BE2C (cell line): ENCODE results near the gene MS4A12.

Experiments used
- DNase-seq: peaks from one replicate; pipeline ENCODE4 v3.0.0-alpha.2; 2020
- H3K27me3 ChIP-seq: fragments of 250-450 bp; sonication (Bioruptor Pico); 2 replicates; pipeline ENCODE4 v1.5.1; 2020; ENCODE audit warnings: mild to moderate bottlenecking
- H3K36me3 ChIP-seq: fragments of 250-450 bp; sonication (Bioruptor Pico); 2 replicates; pipeline ENCODE4 v1.5.1; 2020; ENCODE audit warnings: mild to moderate bottlenecking
- H3K4me1 ChIP-seq: fragments of 250-450 bp; sonication (Bioruptor Pico); 2 replicates; pipeline ENCODE4 v1.5.1; 2020
- H3K4me3 ChIP-seq: 2 replicates; pipeline ENCODE4 v1.5.1; 2011; ENCODE audit warnings: low read depth, low read length
- H3K9me3 ChIP-seq: fragments of 250-450 bp; sonication (Bioruptor Pico); 2 replicates; pipeline ENCODE4 v1.5.1; 2020
- TF ChIP-seq, protein P1 (sequence below): IDR thresholded peaks from 2 replicates; pipeline ENCODE4 v1.5.1; 2012; ENCODE audit warnings: mild to moderate bottlenecking, low read depth, low read length

The MS4A12 gene

DNA sequence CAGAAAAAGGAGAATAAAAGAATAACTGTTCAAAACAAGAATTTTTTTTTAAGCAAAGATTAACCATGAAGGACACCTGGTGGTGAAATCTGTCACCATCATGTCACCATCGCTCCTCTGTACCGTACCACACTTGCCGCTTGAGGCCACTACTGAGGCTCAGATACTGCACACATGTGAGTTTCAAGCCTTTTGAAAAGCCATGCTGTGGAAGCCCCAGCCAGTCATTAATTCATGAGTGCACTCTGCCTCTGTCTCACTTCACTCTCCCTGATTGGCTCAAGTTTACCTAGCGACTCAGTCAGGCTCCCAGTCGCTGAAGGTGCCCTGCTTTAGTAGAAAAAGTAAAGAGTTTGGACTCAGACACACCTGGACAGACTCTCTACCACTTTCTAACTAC lies 6.6 kb upstream of the MS4A12 start:
- Histone ChIP-seq H3K36me3 (no peaks in the 10 kb centered on the region), H3K4me1 (no peaks in the 10 kb centered on the region), H3K4me3 (no peak overlapping the region), H3K9me3 (no peaks in the 10 kb centered on the region), H3K27me3 (no peaks in the 10 kb centered on the region)
- TF ChIP-seq, protein P1, sequence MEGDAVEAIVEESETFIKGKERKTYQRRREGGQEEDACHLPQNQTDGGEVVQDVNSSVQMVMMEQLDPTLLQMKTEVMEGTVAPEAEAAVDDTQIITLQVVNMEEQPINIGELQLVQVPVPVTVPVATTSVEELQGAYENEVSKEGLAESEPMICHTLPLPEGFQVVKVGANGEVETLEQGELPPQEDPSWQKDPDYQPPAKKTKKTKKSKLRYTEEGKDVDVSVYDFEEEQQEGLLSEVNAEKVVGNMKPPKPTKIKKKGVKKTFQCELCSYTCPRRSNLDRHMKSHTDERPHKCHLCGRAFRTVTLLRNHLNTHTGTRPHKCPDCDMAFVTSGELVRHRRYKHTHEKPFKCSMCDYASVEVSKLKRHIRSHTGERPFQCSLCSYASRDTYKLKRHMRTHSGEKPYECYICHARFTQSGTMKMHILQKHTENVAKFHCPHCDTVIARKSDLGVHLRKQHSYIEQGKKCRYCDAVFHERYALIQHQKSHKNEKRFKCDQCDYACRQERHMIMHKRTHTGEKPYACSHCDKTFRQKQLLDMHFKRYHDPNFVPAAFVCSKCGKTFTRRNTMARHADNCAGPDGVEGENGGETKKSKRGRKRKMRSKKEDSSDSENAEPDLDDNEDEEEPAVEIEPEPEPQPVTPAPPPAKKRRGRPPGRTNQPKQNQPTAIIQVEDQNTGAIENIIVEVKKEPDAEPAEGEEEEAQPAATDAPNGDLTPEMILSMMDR = no peak
- no peak for DNase-seq

DNA sequence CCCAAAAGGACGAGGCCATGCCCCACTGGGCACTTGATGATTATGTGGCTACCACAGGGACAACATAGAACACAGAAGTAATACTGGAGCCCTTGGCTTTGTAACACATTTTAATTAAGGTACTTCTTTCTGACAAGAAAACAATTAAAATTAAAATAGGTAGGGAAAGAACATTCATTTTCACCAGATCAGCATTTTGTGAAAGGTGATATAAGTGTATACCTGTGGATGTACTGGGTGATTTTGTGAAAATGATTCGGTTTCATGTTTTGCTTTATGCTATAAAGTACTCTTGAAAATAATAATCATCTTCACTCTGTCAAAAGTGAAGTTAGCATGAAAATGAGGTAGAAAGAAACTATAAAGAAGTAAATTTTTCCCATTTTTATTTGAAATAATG lies 876 bp downstream of the MS4A12 start:
- Histone ChIP-seq H3K4me1 (no peaks in the 10 kb centered on the region), H3K36me3 (no peaks in the 10 kb centered on the region), H3K4me3 (no peak overlapping the region), H3K27me3 (no peaks in the 10 kb centered on the region), H3K9me3 (no peaks in the 10 kb centered on the region)
- TF ChIP-seq, protein P1 = no peak
- DNase-seq = no peak

DNA sequence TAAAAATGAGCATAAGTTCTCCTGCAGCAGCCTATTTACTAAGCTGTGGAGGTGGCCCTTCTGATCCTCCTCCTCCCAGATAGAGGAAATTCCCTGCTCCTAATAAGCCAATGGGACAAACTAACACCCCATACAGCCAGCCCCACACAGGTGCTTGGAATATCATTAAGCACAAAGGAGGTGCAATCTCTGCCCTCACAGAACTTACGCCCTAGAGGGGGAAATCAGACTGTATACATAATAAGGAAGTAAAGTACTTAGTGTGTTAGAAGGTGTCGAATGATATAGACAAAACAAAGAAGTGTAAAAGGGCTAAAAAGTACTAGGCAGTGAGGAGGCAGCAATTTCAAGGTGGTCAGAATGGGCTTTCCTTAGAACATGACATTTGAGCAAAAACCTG lies 5.8 kb downstream of the MS4A12 start:
- no peaks in the 10 kb centered on the region for H3K27me3 ChIP-seq
- TF ChIP-seq, protein P1 = no peak
- H3K4me1 ChIP-seq = no peaks in the 10 kb centered on the region
- H3K4me3 ChIP-seq = no peak overlapping the region
- no peaks in the 10 kb centered on the region for H3K9me3 ChIP-seq
- no peaks in the 10 kb centered on the region for H3K36me3 ChIP-seq
- no peak for DNase-seq

DNA sequence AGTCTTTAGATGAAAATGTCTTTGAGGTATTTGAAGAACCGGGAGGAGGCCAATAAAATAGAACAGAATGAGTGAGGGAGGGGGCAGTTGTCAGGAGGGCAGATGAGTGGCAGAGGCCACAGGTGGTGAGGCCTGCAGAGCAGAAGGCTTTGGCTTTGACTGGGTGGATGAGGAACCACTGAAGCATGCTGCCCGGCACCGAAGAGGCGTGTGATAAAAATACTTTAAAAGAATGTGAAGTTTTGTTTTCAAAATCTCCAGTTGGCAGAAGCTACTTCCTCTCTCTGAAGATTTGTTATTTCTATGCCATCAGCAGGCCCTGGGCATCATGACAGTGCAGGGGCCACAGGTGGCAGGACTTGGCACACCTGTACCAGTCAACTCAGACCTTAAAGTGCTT lies 6.3 kb downstream of the MS4A12 start:
- DNase-seq = no peak
- H3K4me1 ChIP-seq = no peaks in the 10 kb centered on the region
- TF ChIP-seq, protein P1 = no peak
- H3K36me3 ChIP-seq = no peaks in the 10 kb centered on the region
- H3K9me3 ChIP-seq = no peaks in the 10 kb centered on the region
- H3K27me3 ChIP-seq = no peaks in the 10 kb centered on the region
- H3K4me3 ChIP-seq = no peak overlapping the region

DNA sequence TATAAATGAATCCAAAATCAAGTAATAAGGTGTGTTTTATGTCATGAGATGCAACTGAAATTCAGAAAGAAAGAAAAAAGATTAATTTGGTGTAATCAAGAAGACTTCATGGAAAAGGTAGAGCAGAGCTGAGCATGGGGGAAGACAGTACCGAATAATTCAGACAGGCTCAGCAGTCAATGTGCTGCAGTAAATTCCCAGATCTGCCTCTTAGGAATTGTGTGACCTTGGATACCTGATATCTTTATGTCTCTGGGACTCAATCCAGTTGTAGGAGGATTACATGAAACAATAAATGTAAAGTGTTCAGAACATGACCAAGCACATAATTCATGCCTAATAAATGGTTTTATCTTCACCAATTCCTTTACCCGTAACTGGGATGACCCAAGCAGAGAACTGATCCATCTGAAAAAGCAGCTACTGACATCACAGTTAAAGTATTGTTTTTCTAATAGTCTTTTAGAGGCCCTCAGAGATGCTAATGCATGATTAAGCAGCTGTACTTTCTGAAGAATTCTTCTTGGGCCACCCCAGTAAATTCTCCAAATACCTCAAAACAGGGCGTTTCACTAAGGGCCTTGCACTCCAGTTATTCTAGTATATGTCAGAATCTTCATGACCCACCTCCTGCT lies 7.8 kb downstream of the MS4A12 start:
- H3K4me1 ChIP-seq = no peaks in the 10 kb centered on the region
- H3K9me3 ChIP-seq = no peaks in the 10 kb centered on the region
- no peak overlapping the region for H3K4me3 ChIP-seq
- DNase-seq = no peak
- TF ChIP-seq, protein P1 = no peak
- no peaks in the 10 kb centered on the region for H3K36me3 ChIP-seq
- H3K27me3 ChIP-seq = no peaks in the 10 kb centered on the region

DNA sequence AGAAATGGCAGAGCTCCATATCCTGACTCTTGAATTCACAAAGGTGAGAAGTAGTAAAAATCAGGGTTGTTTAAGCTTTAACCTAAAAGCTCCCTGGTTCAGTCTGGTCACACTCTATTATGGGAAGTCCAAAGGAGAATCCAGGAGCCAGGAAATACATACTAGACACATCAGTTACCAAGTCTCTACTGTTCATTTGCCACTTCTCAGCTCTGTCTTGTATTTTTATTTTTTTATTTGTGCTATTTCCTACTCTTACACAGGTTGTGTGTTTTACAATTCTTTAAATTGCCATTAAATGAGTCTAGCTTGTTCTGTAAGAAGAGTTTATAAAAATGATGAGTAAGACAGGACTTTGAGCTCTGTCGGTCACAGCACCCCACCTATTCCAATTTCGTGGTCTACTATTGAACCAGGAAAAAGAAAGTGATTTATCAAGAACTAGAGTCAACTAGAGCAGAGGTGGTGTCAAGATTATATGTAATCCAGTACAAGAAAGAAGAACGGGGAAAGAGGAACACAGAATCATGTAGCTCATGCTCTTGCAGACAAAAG lies 9.7 kb downstream of the MS4A12 start:
- H3K36me3 ChIP-seq = no peaks in the 10 kb centered on the region
- H3K4me3 ChIP-seq = no peak overlapping the region
- H3K27me3 ChIP-seq = no peaks in the 10 kb centered on the region
- no peak for DNase-seq
- TF ChIP-seq, protein P1 = no peak
- H3K4me1 ChIP-seq = no peaks in the 10 kb centered on the region
- H3K9me3 ChIP-seq = no peaks in the 10 kb centered on the region
